ENCODE data around the gene SIX3. TPM values are rescaled to one million over a fixed set of nuclear protein-coding genes. Genes with fewer than 3 reads are reported as not detected.

SIX3 gene
- total and polyA plus RNA-seq, 2 of the 4 experiments (the other 2 are of a cell fraction) = not detected

GRCh38 chr2:44975571-44976450 lies 34.3 kb downstream of the SIX3 start:
- no peaks in the 10 kb centered on the region for H3K79me1 ChIP-seq (ENCODE audit: low read depth in 1 of 2, low read length in 2 of 2)
- no peak overlapping the region for H4K5ac ChIP-seq (ENCODE audit: low read depth, low read length)
- H3K27ac ChIP-seq (ENCODE audit: insufficient read depth, low read length) = no peak overlapping the region
- no peak overlapping the region for H3K4me3 ChIP-seq (ENCODE audit: insufficient read depth, low read depth, low read length)
- intact Hi-C loops (cut with micrococcal nuclease) = no loop called here
- ChIA-PET CTCF (no interaction called here), POLR2A (ENCODE audit: unreplicated experiment) (no interaction called here)
- no peaks in the 10 kb centered on the region for H4K20me1 ChIP-seq (ENCODE audit: insufficient read depth, low read length)
- no peak overlapping the region for H2BK5ac ChIP-seq (ENCODE audit: low read depth, low read length, poor library complexity, severe bottlenecking)
- H3K4ac ChIP-seq (ENCODE audit: low read depth, low read length) = no peak overlapping the region
- H2AK9ac ChIP-seq (replicated peaks; ENCODE audit: low read depth, low read length, poor library complexity) = no peak overlapping the region
- ATAC-seq (ENCODE audit: low read depth) (no peak), DNase-seq (no peak)
- TF ChIP-seq ELK1 (IDR thresholded peaks at IDR 0.05; ENCODE audit: borderline replicate concordance, low read depth, low read length) = no peak
- no peak for TF ChIP-seq MAZ (IDR thresholded peaks at IDR 0.05; ENCODE audit: borderline replicate concordance, low read depth, low read length)
- TF ChIP-seq RFX5 (IDR thresholded peaks at IDR 0.05; ENCODE audit: low read depth, low read length) = no peak
- no peak for TF ChIP-seq POLR2A (IDR thresholded peaks at IDR 0.05; ENCODE audit: low read depth, low read length)
- TF ChIP-seq NFE2L2 (IDR thresholded peaks at IDR 0.05; ENCODE audit: low read depth, low read length) = no peak
- no peak for TF ChIP-seq CEBPB (IDR thresholded peaks at IDR 0.05; ENCODE audit: low read depth, low read length)
- TF ChIP-seq SMC3 (IDR thresholded peaks at IDR 0.05; ENCODE audit: low read depth, low read length) = no peak
- no peak for TF ChIP-seq FOS (IDR thresholded peaks at IDR 0.05; ENCODE audit: low read depth, low read length)
- no peak for TF ChIP-seq CTCF (conservative IDR thresholded peaks at IDR 0.05; ENCODE audit: low read depth, low read length)
- no peak for TF ChIP-seq RAD21 (IDR thresholded peaks at IDR 0.05; ENCODE audit: low read length)
- no peak for TF ChIP-seq CHD1 (IDR thresholded peaks at IDR 0.05; ENCODE audit: low read depth, low read length)
- TF ChIP-seq MXI1 (IDR thresholded peaks at IDR 0.05; ENCODE audit: borderline replicate concordance, low read depth, low read length) = no peak
- H4K8ac ChIP-seq (ENCODE audit: low read depth in 2 of 2, low read length in 2 of 2) = no peak overlapping the region
- peaks cover 46% of the 10 kb centered on the region for H3K27me3 ChIP-seq (ENCODE audit: control insufficient read depth, insufficient read depth, low read length)
- in situ Hi-C loops (cut with MboI; ENCODE audit: low sequenced_read_pairs) = loop anchor here (5.0 kb wide), 1 partner anchor 601 kb away; no protein-coding TSS in a partner anchor
- H3K14ac ChIP-seq (replicated peaks; ENCODE audit: low read depth, low read length) = no peak overlapping the region
- H2BK20ac ChIP-seq (ENCODE audit: low read depth, low read length) = no peak overlapping the region
- WGBS, 2 experiments (ENCODE audit: extremely low coverage in 2 of 2, insufficient read length in 1 of 2) = 42% methylated on average over 2 of the region's 24 CpGs; no CpG with 5 or more reads in 1 of the 2 experiments
- no TSS peak for BruUV-seq (replicated peaks)
- H3K9ac ChIP-seq (ENCODE audit: low read depth, low read length) = no peak overlapping the region
- H3K4me2 ChIP-seq (ENCODE audit: low read depth, low read length) = no peak overlapping the region
- no peak overlapping the region for H2BK15ac ChIP-seq (ENCODE audit: low read depth, low read length)
- H2AFZ ChIP-seq (replicated peaks; ENCODE audit: low read length, poor library complexity) = peak overlapping the region; percentile 63
- H2AK5ac ChIP-seq (ENCODE audit: low read depth, low read length) = no peak overlapping the region
- H3K23ac ChIP-seq (ENCODE audit: low read depth, low read length) = no peak overlapping the region
- no peaks in the 10 kb centered on the region for H3K36me3 ChIP-seq (ENCODE audit: control insufficient read depth, insufficient read depth, low read length)
- H3K4me1 ChIP-seq (ENCODE audit: control insufficient read depth, insufficient read depth, low read length) = no peaks in the 10 kb centered on the region
- no peaks in the 10 kb centered on the region for H3K9me1 ChIP-seq (ENCODE audit: insufficient read depth, low read length)
- dilution Hi-C loops (cut with HindIII; ENCODE audit: low sequenced_read_pairs, unreplicated experiment) = no loop called here
- H3K9me3 ChIP-seq (ENCODE audit: control insufficient read depth, insufficient read depth, low read length) = no peaks in the 10 kb centered on the region
- no peak overlapping the region for H4K91ac ChIP-seq (ENCODE audit: insufficient read depth, low read depth, low read length)
- no peak overlapping the region for H3K18ac ChIP-seq (ENCODE audit: low read depth, low read length)
- no peak overlapping the region for H2BK120ac ChIP-seq (ENCODE audit: low read depth, low read length)
- no peak overlapping the region for H3K56ac ChIP-seq (ENCODE audit: extremely low read depth, insufficient read depth, low read length)
